PFSK-1 (cell line): ENCODE measurements around the gene FOXP4.

ENCODE experiments used
- FOXP2 ChIP-seq: optimal IDR thresholded peaks from 2 replicates; pipeline ENCODE3; 2011; ENCODE audit warnings: borderline replicate concordance, control low read depth, inconsistent platforms; ENCODE audit not compliant: insufficient read depth; ENCODE audit errors: extremely low read length, extremely low read depth
- POLR2AphosphoS5 ChIP-seq: IDR thresholded peaks from 2 replicates; pipeline ENCODE4 v1.6.1; 2012; ENCODE audit warnings: low read depth, mild to moderate bottlenecking, control low read depth, low read length, moderate library complexity
- REST ChIP-seq, 2 experiments: IDR thresholded peaks; 2 replicates each; pipeline versions ENCODE4 v1.6.1 to v1.8.0; 2011 to 2012; ENCODE audit warnings: low read depth in 2 of 2, low read length in 2 of 2, control low read depth in 1 of 2, inconsistent platforms in 1 of 2, mild to moderate bottlenecking in 1 of 2, moderate library complexity in 1 of 2; ENCODE audit not compliant: insufficient read depth in 1 of 2
- SIN3A ChIP-seq: IDR thresholded peaks from 2 replicates; pipeline ENCODE4 v1.6.1; 2012; ENCODE audit warnings: mild to moderate bottlenecking, low read length, moderate library complexity, borderline replicate concordance; ENCODE audit not compliant: insufficient read depth
- TAF1 ChIP-seq: IDR thresholded peaks from 2 replicates; pipeline ENCODE4 v1.6.1; 2012; ENCODE audit warnings: low read length, control low read depth, borderline replicate concordance; ENCODE audit not compliant: insufficient read depth

FOXP4 gene

GRCh38 chr6:41587131-41587879 lies 41.1 kb downstream of the FOXP4 start:
- TF ChIP-seq POLR2AphosphoS5 = no peak
- TF ChIP-seq FOXP2 = no peak
- TF ChIP-seq REST (IDR thresholded peaks at IDR 0.05; ENCODE audit: insufficient read depth in 1 of 2, low read depth in 2 of 2, low read length in 2 of 2) = no peak
- TF ChIP-seq TAF1 = no peak
- TF ChIP-seq SIN3A = no peak

- TF ChIP-seq FOXP2 (no peak), SIN3A (no peak), POLR2AphosphoS5 (no peak), REST (IDR thresholded peaks at IDR 0.05; ENCODE audit: insufficient read depth in 1 of 2, low read depth in 2 of 2, low read length in 2 of 2) (no peak), TAF1 (no peak)
Measured at GRCh38 chr6:41588111-41588510, 41.9 kb downstream of the FOXP4 start.

- no peak for TF ChIP-seq TAF1
- TF ChIP-seq SIN3A = no peak
- TF ChIP-seq FOXP2 = no peak
- TF ChIP-seq POLR2AphosphoS5 = no peak
- no peak for TF ChIP-seq REST (IDR thresholded peaks at IDR 0.05; ENCODE audit: insufficient read depth in 1 of 2, low read depth in 2 of 2, low read length in 2 of 2)
Measured at GRCh38 chr6:41589223-41589622, 43.0 kb downstream of the FOXP4 start.

GRCh38 chr6:41589636-41590622 lies 43.7 kb downstream of the FOXP4 start:
- TF ChIP-seq FOXP2 (no peak), POLR2AphosphoS5 (no peak), SIN3A (no peak), REST (IDR thresholded peaks at IDR 0.05; ENCODE audit: insufficient read depth in 1 of 2, low read depth in 2 of 2, low read length in 2 of 2) (no peak), TAF1 (no peak)
